Vagina (tissue), 2 donors: ENCODE measurements around the gene LAMA1. TPM values are rescaled to one million over a fixed set of nuclear protein-coding genes. Genes with fewer than 3 reads are reported as not detected.

Source experiments
- DNase-seq, 2 donors: peaks; one replicate each; pipeline ENCODE4 v3.0.0-alpha.2; 2017; ENCODE audit errors: extremely low spot score in 2 of 2
- H3K27ac ChIP-seq: fragments of 200-600 bp; sonication (generic); one replicate; pipeline ENCODE4 v1.5.1; 2019
- H3K27me3 ChIP-seq: fragments of 200-600 bp; sonication (generic); one replicate; pipeline ENCODE4 v1.5.1; 2019
- H3K36me3 ChIP-seq, 2 donors: fragments of 200-600 bp; sonication (generic); one replicate each; pipeline ENCODE4 v1.5.1; 2017 to 2019
- H3K4me1 ChIP-seq: fragments of 200-600 bp; sonication (generic); one replicate; pipeline ENCODE4 v1.5.1; 2019
- H3K4me3 ChIP-seq, 2 donors: fragments of 200-600 bp; sonication (generic); 1 replicate in 1 of 2; 2 replicates in 1 of 2; pipeline ENCODE4 v1.5.1; 2016 to 2019
- H3K9me3 ChIP-seq: fragments of 200-600 bp; sonication (generic); one replicate; pipeline ENCODE4 v1.5.1; 2019
- CTCF ChIP-seq, 3 experiments: fragments of 450-650 bp in 2 of 3; fragments of 200-600 bp in 1 of 3; sonication (generic) in 1 of 3; IDR thresholded peaks; one replicate each; pipeline ENCODE4 v1.5.1; 2017 to 2019; ENCODE audit warnings: antibody characterized with exemption in 3 of 3, mild to moderate bottlenecking in 2 of 3, moderate library complexity in 2 of 3
- POLR2A ChIP-seq, 2 donors: fragments of 450-650 bp; IDR thresholded peaks; one replicate each; pipeline ENCODE4 v1.6.1; 2017; ENCODE audit warnings: antibody characterized with exemption in 2 of 2, mild to moderate bottlenecking in 2 of 2, moderate library complexity in 2 of 2
- POLR2AphosphoS5 ChIP-seq, 2 donors: sonication (generic); formaldehyde crosslinking; IDR thresholded peaks; one replicate each; pipeline ENCODE4 v1.9.0; 2017; ENCODE audit warnings: antibody characterized with exemption in 2 of 2, mild to moderate bottlenecking in 2 of 2, low read depth in 1 of 2; ENCODE audit not compliant: insufficient read depth in 1 of 2
- intact Hi-C: fragments of 100-400 bp; cut with DNase I; formaldehyde crosslinking; loops from one replicate; pipeline ENCODE4 v1.15.1; 2023
- total RNA-seq: library from RNA; depleted of rRNA; stranded (reverse); fragments of >200 nt; gene quantifications from one replicate; pipeline ENCODE4 v1.2.3, GENCODE V29; 2016

Gene LAMA1
- total RNA-seq, 1 donor from 2014 or later = 1.5 TPM

GRCh38 chr18:7082671-7083070, 34.9 kb downstream of the LAMA1 start:
- Histone ChIP-seq H3K27ac (no peak overlapping the region), H3K4me1 (peaks cover 5% of the 10 kb centered on the region), H3K9me3 (no peaks in the 10 kb centered on the region), H3K4me3 (no peak overlapping the region), H3K36me3 (no peaks in the 10 kb centered on the region), H3K27me3 (no peaks in the 10 kb centered on the region)
- no peak for DNase-seq
- TF ChIP-seq CTCF (IDR thresholded peaks at IDR 0.05) = no peak
- no peak for TF ChIP-seq POLR2AphosphoS5 (IDR thresholded peaks at IDR 0.05; ENCODE audit: insufficient read depth in 1 of 2, low read depth in 1 of 2)
- no peak for TF ChIP-seq POLR2A (IDR thresholded peaks at IDR 0.05)
- intact Hi-C loops = no loop called here

DNA sequence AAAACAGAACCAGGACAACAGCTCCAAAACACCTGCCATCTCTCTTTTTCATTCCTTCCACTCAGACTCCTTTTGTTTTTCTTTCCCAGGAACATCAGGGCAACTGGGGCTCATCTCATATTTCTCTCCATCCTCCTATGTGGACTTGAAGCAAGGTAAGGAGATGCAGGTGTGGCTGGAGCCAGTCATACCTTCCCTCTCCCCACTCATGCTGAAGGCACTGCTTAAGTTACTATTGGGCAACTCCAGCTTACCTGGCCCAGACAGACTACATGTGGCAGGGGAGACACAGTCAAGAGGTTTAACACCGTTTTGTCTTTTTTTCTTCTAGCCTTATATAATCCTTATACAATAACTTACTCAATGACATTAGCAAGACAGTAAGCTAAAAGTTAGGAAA, 38.4 kb downstream of the LAMA1 start:
- H3K36me3 ChIP-seq = no peaks in the 10 kb centered on the region
- peaks cover 1% of the 10 kb centered on the region for H3K4me1 ChIP-seq
- H3K27ac ChIP-seq = no peak overlapping the region
- no peaks in the 10 kb centered on the region for H3K27me3 ChIP-seq
- intact Hi-C loops = no loop called here
- no peak for TF ChIP-seq CTCF (IDR thresholded peaks at IDR 0.05)
- H3K4me3 ChIP-seq = no peak overlapping the region
- no peak for DNase-seq
- H3K9me3 ChIP-seq = no peaks in the 10 kb centered on the region

GRCh38 chr18:7072593-7072992, 45.0 kb downstream of the LAMA1 start:
- Histone ChIP-seq H3K27ac (no peak overlapping the region), H3K4me1 (no peaks in the 10 kb centered on the region), H3K4me3 (no peak overlapping the region), H3K36me3 (no peaks in the 10 kb centered on the region), H3K9me3 (no peaks in the 10 kb centered on the region), H3K27me3 (no peaks in the 10 kb centered on the region)
- intact Hi-C loops = no loop called here
- TF ChIP-seq POLR2A (IDR thresholded peaks at IDR 0.05) (no peak), CTCF (IDR thresholded peaks at IDR 0.05) (no peak), POLR2AphosphoS5 (IDR thresholded peaks at IDR 0.05; ENCODE audit: insufficient read depth in 1 of 2, low read depth in 1 of 2) (no peak)
- DNase-seq = no peak

DNA sequence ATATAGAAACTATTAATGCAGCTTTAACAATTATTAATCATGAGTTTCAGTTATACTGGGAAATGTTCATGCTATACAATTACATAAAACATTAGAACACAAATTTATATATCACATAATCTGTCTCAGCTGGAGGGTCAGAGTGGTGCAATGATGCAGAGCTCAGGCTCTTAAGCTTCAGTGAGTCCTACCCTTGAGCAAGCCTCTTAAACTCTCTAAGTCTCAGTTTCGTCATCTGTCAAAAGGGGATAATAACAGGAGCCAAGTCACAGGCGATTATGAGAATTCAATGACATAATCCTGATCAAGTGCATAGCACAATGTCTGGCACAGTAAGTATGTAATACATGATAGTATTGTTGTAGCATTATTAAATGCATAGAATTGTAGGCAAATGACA, 46.0 kb downstream of the LAMA1 start:
- TF ChIP-seq CTCF (IDR thresholded peaks at IDR 0.05) = no peak
- TF ChIP-seq POLR2A (IDR thresholded peaks at IDR 0.05) = no peak
- TF ChIP-seq POLR2AphosphoS5 (IDR thresholded peaks at IDR 0.05; ENCODE audit: insufficient read depth in 1 of 2, low read depth in 1 of 2) = no peak

GRCh38 chr18:7070466-7070865, 47.1 kb downstream of the LAMA1 start:
- intact Hi-C loops = no loop called here
- no peaks in the 10 kb centered on the region for H3K36me3 ChIP-seq
- no peaks in the 10 kb centered on the region for H3K4me1 ChIP-seq
- TF ChIP-seq CTCF (IDR thresholded peaks at IDR 0.05) (no peak), POLR2A (IDR thresholded peaks at IDR 0.05) (no peak), POLR2AphosphoS5 (IDR thresholded peaks at IDR 0.05; ENCODE audit: insufficient read depth in 1 of 2, low read depth in 1 of 2) (no peak)
- H3K27me3 ChIP-seq = no peaks in the 10 kb centered on the region
- H3K4me3 ChIP-seq = no peak overlapping the region
- H3K27ac ChIP-seq = no peak overlapping the region
- H3K9me3 ChIP-seq = no peaks in the 10 kb centered on the region
- DNase-seq = no peak

More for the DNA sequence above, 46.0 kb downstream of the LAMA1 start:
- Histone ChIP-seq H3K9me3 (no peaks in the 10 kb centered on the region), H3K4me3 (no peak overlapping the region), H3K27ac (no peak overlapping the region), H3K4me1 (no peaks in the 10 kb centered on the region), H3K27me3 (no peaks in the 10 kb centered on the region), H3K36me3 (no peaks in the 10 kb centered on the region)
- intact Hi-C loops = no loop called here
- DNase-seq = no peak
